Raji (cell line): ENCODE data around the gene MRFAP1.

ENCODE experiments used
- POLR2A ChIP-seq: IDR thresholded peaks from 2 replicates; pipeline ENCODE4 v1.6.1; 2011; ENCODE audit warnings: low read depth, low read length, control low read depth; ENCODE audit not compliant: insufficient read depth

MRFAP1 gene

GRCh38 chr4:6688879-6689505 is 48.5 kb downstream of the MRFAP1 start:
- no peak for TF ChIP-seq POLR2A

GRCh38 chr4:6689506-6689960 is 49.0 kb downstream of the MRFAP1 start:
- no peak for TF ChIP-seq POLR2A
